ENCODE data around the gene PITPNM3.
"Not testable (repeated sequence)": the region's sequence is repeated elsewhere in the genome, so short reads cannot be mapped to it uniquely, and the experiment has no call there.

Gene PITPNM3

GRCh38 chr17:6556121-6557039 is at the start of gene PITPNM3:
TSS of gene PITPNM3 (minus strand) at chr17:6556555. CDS start at chr17:6556406, 149 bp downstream.
- DNase-seq (ENCODE audit: low read depth, low spot score) = peak; percentile 49

- no peak for DNase-seq (ENCODE audit: low read depth, low spot score)
Measured at GRCh38 chr17:6605142-6605541, 48.8 kb upstream of the PITPNM3 start.

GRCh38 chr17:6603744-6604325 is 47.5 kb upstream of the PITPNM3 start:
- peak; percentile 52 for DNase-seq (ENCODE audit: low read depth, low spot score)

GRCh38 chr17:6602141-6602540 is 45.8 kb upstream of the PITPNM3 start:
- no peak for DNase-seq (ENCODE audit: low read depth, low spot score)

- peak; percentile 77 for DNase-seq (ENCODE audit: low read depth, low spot score)
Measured at GRCh38 chr17:6599364-6599763, 43.0 kb upstream of the PITPNM3 start.

GRCh38 chr17:6597727-6598126 is 41.4 kb upstream of the PITPNM3 start:
- DNase-seq (ENCODE audit: low read depth, low spot score) = no peak

- no peak for DNase-seq (ENCODE audit: low read depth, low spot score)
Measured at GRCh38 chr17:6596941-6597340, 40.6 kb upstream of the PITPNM3 start.

GRCh38 chr17:6596511-6596910 is 40.2 kb upstream of the PITPNM3 start:
- no peak for DNase-seq (ENCODE audit: low read depth, low spot score)

GRCh38 chr17:6596081-6596480 is 39.7 kb upstream of the PITPNM3 start:
- no peak for DNase-seq (ENCODE audit: low read depth, low spot score)

GRCh38 chr17:6593371-6593770 is 37.0 kb upstream of the PITPNM3 start:
- not testable (repeated sequence) for DNase-seq (ENCODE audit: low read depth, low spot score)

- peak; percentile 56 for DNase-seq (ENCODE audit: low read depth, low spot score)
Measured at GRCh38 chr17:6592173-6592572, 35.8 kb upstream of the PITPNM3 start.

- DNase-seq (ENCODE audit: low read depth, low spot score) = peak; percentile 71
Measured at GRCh38 chr17:6591599-6592158, 35.3 kb upstream of the PITPNM3 start.

GRCh38 chr17:6589266-6589946 is 33.1 kb upstream of the PITPNM3 start:
- DNase-seq (ENCODE audit: low read depth, low spot score) = no peak

GRCh38 chr17:6588165-6588564 is 31.8 kb upstream of the PITPNM3 start:
- DNase-seq (ENCODE audit: low read depth, low spot score) = no peak

GRCh38 chr17:6587310-6587709 is 31.0 kb upstream of the PITPNM3 start:
- DNase-seq (ENCODE audit: low read depth, low spot score) = no peak

GRCh38 chr17:6583411-6583810 is 27.1 kb upstream of the PITPNM3 start:
- no peak for DNase-seq (ENCODE audit: low read depth, low spot score)

- no peak for DNase-seq (ENCODE audit: low read depth, low spot score)
Measured at GRCh38 chr17:6580625-6581024, 24.3 kb upstream of the PITPNM3 start.

GRCh38 chr17:6578491-6578890 is 22.1 kb upstream of the PITPNM3 start:
- no peak for DNase-seq (ENCODE audit: low read depth, low spot score)

- DNase-seq (ENCODE audit: low read depth, low spot score) = no peak
Measured at GRCh38 chr17:6577686-6578263, 21.4 kb upstream of the PITPNM3 start.

GRCh38 chr17:6576038-6576785 is 19.9 kb upstream of the PITPNM3 start:
- DNase-seq (ENCODE audit: low read depth, low spot score) = no peak

- no peak for DNase-seq (ENCODE audit: low read depth, low spot score)
Measured at GRCh38 chr17:6575596-6575988, 19.2 kb upstream of the PITPNM3 start.

Data from astrocyte of the hippocampus (primary cell).